BJ (cell line): Measurements from ENCODE around the gene IGSF6. TPM values are rescaled to one million over a fixed set of nuclear protein-coding genes. Genes with fewer than 3 reads are reported as not detected.

Experiments
- CTCF ChIA-PET: fragments of 350-600 bp; formaldehyde crosslinking; extraction: SDS; loops from one replicate; lab custom pipeline; 2021; ENCODE audit warnings: antibody characterized with exemption, inconsistent platforms; lab: Yijun Ruan, JAX
- POLR2A ChIA-PET: fragments of 300-600 bp; sonication (Branson Sonifier 250); formaldehyde crosslinking; extraction: SDS; loops from one replicate; lab custom pipeline; 2021; ENCODE audit warnings: antibody characterized with exemption; lab: Charles Lee
- DNase-seq: peaks from one replicate; pipeline ENCODE4 v3.0.0-alpha.2; 2011; ENCODE audit warnings: low read depth
- H3K27me3 ChIP-seq: 2 replicates; pipeline ENCODE4 v1.6.0; 2011; ENCODE audit warnings: low read length; ENCODE audit not compliant: control insufficient read depth, insufficient read depth
- H3K36me3 ChIP-seq: 2 replicates; pipeline ENCODE4 v1.5.1; 2011; ENCODE audit warnings: low read length; ENCODE audit not compliant: control insufficient read depth, insufficient read depth
- H3K4me3 ChIP-seq: 2 replicates; pipeline ENCODE4 v1.5.1; 2011; ENCODE audit warnings: low read depth, mild to moderate bottlenecking, control low read depth, low read length
- CTCF ChIP-seq: IDR thresholded peaks from 2 replicates; pipeline ENCODE4 v1.5.1; 2011; ENCODE audit warnings: low read depth, mild to moderate bottlenecking, control low read depth, inconsistent platforms, low read length, moderate library complexity; ENCODE audit not compliant: insufficient read depth
- polyA plus RNA-seq: library from polyadenylated mRNA; depleted of rRNA; stranded (reverse); fragments of >200 nt; gene quantifications from 2 replicates; pipeline ENCODE4 v1.2.3, GENCODE V29; 2011

IGSF6 gene
- polyA plus RNA-seq, 1 experiment: not detected

DNA sequence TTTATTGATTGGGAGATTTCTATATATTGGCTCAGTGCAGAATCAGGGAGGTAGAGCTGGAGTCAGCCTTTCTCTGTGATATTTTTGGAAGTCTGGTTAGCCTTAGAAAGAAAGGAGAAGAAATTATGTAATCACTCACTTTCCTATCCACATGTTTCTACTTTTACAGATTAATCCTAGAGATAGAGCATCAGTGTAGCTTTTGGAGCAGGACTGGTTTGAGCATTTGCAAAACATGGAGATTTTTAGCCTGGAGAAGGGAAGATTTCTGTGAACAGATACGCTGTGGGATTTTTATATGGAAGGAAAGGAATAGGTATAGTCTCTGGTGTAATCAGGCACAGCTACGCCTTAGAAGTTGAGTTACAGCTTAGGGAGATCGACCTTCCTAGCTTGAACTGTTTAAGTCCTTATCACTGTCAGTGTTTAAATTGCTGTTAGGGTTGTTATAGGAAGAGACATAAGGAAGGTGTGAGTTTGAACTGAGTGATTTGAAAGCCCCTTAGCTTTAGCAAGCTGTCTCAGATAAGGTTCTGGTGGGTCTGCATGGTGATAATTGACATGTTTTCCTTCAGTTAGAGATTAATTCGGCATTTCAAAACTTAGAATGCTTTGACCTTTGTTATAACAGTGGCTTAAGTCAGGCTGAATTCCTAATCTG lies 32.5 kb downstream of the IGSF6 start:
- no peak overlapping the region for H3K4me3 ChIP-seq
- POLR2A ChIA-PET: no interaction called here
- no peaks in the 10 kb centered on the region for H3K36me3 ChIP-seq
- CTCF ChIA-PET: interaction anchor here (1.1 kb wide), 1 partner anchor 8 kb away, joined by 4 read pairs; no protein-coding TSS in a partner anchor
- no peak for DNase-seq
- TF ChIP-seq CTCF: no peak
- H3K27me3 ChIP-seq: no peaks in the 10 kb centered on the region

DNA sequence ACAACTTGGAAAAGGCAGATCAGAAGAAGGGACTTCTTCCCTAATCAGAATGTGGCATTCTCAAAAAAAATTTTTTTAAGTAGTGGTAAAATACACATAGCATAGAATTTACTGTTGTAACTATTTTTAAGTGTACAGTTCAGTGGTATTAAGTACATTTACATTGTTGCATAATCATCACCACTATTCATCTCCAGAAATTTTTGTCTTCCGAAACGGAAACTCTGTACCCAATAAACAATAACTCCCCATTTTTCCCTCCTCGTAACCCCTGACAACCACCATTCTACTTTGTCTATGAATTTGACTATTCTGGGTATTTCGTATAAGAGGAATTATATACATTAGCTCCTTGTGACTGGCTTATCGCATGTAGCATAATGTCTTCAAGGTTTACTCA lies 34.1 kb downstream of the IGSF6 start:
- Histone ChIP-seq H3K4me3 (no peak overlapping the region), H3K36me3 (no peaks in the 10 kb centered on the region), H3K27me3 (no peaks in the 10 kb centered on the region)
- CTCF ChIA-PET: interaction anchor here (1.0 kb wide), 1 partner anchor 14 kb away, joined by 6 read pairs; no protein-coding TSS in a partner anchor
- no peak for TF ChIP-seq CTCF
- no peak for DNase-seq
- POLR2A ChIA-PET: no interaction called here

GRCh38 chr16:21617607-21618006 lies 34.8 kb downstream of the IGSF6 start:
- CTCF ChIA-PET: no interaction called here
- DNase-seq: no peak
- Histone ChIP-seq H3K4me3 (no peak overlapping the region), H3K36me3 (no peaks in the 10 kb centered on the region), H3K27me3 (no peaks in the 10 kb centered on the region)
- TF ChIP-seq CTCF: no peak
- POLR2A ChIA-PET: no interaction called here

GRCh38 chr16:21614896-21615295 lies 37.5 kb downstream of the IGSF6 start:
- TF ChIP-seq CTCF: no peak
- ChIA-PET CTCF (no interaction called here), POLR2A (no interaction called here)
- no peak for DNase-seq
- Histone ChIP-seq H3K36me3 (no peaks in the 10 kb centered on the region), H3K4me3 (no peak overlapping the region), H3K27me3 (no peaks in the 10 kb centered on the region)

- Histone ChIP-seq H3K36me3 (no peaks in the 10 kb centered on the region), H3K27me3 (no peaks in the 10 kb centered on the region), H3K4me3 (no peak overlapping the region)
- no peak for DNase-seq
- POLR2A ChIA-PET: no interaction called here
- no peak for TF ChIP-seq CTCF
- CTCF ChIA-PET: interaction anchor here (1.2 kb wide), 1 partner anchor 29 kb away, joined by 4 read pairs; no protein-coding TSS in a partner anchor
These were observed 38.6 kb downstream of the IGSF6 start for GRCh38 chr16:21613781-21614180.
